Inferior parietal cortex (tissue), 1 donor: Measurements from ENCODE around the gene NFIB.

Source experiments
- DNase-seq: peaks from one replicate; pipeline ENCODE4 v3.0.0-alpha.2; 2016; ENCODE audit errors: extremely low spot score

The NFIB gene

DNA sequence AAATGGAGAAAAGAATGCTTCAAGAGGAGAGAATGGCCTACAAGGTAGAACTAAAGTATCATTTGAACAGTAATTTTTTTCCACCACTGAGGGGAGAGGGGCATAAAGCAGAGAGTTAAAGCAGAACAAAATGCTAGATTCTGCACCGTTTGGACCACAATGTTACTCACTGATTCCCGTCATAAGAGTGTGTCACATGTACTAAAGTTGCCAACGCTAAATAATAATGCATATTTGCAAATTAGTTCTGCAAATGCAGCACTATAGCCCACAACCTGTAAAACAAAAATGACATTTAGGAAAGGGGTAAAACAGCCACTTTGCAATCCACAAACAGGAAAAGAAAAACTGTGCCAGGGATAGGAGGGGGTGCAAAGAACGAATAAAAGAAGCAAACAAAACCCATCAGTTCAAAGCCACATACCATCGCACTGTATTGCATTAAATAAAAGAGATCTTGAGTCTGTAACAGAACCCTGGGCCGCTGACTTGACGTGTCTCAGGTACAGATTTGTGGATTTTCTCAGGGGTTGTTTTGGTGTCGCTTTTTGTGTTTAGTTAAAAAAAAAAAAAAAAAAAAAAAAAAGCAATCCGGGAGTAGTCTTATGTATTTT, 7.7 kb upstream of the NFIB start:
- DNase-seq = peak; percentile 52

DNA sequence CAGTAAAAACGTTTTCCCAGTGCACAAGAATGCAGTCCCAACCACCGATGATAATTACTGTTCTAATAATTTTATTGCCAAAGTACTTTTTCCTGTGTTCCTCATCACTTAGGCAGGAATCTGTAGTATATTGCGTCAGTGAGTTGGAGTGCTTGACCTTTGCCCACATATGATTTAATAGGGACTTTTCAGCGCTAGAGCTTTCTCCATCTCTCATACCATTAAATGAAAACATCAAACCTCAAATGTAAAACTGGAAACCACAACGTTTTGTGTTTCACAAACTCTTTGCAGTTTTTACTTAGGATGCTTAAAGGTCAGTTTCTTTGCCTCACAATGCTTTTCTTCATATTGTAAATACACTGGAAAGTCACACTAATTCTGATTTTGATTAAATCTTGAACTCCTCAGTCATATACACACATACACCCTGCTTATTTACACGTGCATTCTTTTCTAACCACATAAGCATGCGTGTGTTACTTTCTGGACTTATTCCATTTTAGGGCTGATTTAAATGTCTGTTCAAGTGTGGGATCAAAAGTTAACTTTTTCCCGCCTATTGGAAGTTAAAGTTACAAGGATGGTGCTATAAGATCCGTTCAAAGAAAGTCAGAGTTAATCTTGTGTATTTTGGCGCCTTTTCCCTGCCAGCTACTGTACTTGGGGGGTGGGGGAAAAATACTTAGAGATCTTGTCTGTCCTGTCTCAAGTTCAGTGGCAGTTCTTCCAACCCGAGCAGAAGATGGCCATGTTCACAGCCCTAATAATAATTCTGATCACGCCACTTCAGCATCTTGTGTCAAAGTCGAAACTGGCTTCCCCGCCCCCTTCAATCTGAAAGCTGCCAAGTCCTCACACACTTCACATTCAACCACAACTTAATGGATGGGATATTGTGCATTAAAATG, 6.6 kb upstream of the NFIB start:
- peak; percentile 58 for DNase-seq

DNA sequence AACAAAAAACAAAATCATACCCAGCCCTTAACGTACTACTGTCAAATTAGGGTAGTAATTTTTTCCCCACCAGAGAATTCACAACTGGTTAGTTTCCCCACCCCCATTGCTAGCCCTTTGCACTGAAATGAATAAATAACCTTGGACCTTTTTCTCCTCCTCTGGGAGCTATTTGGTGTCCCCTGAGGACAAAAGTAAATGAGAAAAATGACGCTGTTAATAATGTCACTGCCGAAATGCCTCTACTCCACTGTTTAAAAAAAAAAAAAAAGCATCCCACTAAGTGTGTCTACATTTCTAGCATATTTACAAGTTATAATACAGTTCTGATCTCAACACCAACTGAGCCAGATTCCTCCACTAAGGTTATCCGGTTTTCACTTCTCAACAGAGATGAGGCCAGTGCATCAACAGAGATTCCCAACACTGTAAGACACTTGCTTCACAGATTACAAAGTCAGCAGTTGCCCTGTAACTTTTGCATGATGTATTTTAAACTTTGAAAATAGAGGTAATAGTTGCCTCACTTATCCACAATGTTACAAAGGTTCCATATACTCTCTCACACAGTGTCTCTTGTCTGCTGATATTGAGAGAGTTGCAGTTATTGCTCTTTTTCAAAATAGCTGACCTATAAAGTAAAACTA, 5.1 kb upstream of the NFIB start:
- no peak for DNase-seq

DNA sequence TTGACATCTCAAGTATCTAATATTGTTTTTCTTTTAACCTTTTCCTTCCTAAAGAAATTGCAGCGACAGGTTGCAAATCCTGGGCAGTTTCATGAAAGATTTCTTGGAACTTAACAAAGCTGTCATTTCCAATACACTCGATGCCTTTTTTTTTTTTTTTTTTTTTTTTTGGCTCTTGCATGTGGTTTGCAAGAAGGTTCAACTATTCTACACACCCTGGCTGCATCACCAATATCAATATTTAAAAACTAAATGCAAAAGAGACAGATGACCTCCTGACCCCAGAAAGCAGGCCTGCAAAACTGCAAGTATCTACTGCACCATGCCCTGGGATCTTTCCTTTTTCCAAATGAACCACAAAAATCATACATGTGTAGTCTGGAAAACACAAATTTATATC, 4.4 kb upstream of the NFIB start:
- DNase-seq = no peak

DNA sequence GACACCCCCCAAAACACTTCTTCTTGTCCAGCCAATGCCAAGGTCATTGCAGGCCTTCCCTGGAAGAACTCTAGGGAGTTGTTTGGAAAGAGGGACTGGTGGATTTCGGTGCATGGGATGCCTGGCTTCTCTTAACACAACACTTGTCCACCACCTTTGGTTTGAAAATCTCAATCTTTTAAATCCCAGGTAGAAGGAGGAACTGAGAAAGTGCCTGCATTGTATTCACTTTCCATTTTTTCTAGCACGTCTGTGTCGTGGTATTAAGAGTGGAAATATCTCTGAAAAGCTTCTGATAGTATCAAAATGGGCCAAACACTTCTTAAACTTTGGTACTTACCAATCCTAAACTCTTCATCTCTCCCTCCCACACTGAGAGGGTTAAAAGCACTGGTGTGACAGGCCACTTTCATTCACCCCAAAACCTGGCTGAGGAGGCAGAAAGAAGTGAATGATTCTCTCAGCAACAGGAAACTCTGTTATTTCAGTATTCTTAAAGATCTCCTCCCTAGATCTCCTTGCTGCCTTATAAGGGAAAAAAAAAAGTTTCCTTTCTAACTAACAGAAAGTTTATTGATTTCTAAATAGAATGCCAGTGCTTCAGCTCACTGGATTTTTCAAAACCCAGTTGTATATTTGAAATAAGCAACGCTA, 3.9 kb upstream of the NFIB start:
- DNase-seq = no peak

DNA sequence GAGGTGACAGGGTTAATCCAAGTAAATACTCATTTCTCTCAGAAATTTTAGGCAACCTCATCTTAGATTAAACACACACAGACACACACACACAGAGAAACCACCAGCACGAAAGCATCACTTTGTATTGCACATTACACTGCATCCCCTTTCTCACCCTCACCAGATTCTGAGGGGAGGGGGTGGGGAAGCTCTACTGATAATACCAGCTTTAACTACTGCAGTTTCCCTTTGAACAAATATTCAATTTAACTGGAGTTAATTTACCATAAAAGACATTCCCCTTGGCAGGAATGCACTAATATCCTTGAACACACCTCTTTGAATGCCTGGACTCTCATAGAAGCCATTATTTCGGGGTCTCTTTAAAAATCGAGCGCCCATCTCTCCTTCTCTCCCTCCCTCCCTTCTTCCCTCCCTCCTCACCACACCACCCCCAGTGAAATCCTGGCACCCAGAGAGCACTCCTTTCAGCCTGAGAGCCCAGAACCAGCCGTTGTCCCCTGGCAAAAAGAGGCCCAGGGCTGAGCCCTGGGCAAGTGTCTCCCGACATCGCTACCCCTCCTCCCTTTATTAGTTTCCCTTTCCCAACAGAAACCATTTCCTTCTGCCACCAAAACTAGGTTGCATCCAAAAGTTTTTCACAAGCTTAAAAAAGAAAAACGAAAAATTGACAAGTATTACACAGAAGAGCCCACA, 2.8 kb upstream of the NFIB start:
- DNase-seq = no peak

DNA sequence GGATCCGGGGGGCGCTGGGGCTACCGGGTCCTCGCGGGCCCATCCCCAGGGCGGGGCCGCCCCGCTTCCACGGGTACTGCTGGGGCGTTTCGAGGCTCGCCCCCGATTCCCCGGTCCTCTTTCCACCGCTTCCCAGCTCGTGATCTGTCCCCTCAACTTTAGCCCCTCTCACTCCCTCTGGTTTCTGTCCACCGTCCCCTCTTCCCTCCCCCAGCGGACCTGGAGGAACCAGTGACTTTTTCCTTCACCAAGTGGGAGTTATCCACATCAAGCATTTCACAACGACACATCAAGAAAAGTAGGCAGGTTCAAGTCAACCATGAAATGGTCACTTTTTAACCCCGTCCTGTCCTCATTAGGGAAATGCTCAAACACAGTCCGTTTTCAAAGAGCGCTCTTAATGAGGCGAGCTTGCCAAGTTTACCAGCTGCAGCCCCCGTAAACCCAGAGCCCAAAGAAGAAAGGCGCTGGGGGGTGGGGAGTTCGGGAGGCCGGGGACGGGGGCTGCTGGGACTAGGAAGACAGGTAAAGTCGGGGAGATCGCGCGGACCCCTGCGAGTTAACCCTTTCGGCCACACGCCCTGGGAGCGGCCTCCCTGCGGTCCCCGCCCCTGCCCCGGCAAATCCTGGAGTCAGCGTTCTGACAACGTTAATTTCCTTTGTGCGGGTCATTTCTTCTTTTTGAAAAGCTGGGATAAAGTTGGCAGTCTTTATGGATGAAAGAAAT, 2.1 kb upstream of the NFIB start:
- peak; percentile 65 for DNase-seq

DNA sequence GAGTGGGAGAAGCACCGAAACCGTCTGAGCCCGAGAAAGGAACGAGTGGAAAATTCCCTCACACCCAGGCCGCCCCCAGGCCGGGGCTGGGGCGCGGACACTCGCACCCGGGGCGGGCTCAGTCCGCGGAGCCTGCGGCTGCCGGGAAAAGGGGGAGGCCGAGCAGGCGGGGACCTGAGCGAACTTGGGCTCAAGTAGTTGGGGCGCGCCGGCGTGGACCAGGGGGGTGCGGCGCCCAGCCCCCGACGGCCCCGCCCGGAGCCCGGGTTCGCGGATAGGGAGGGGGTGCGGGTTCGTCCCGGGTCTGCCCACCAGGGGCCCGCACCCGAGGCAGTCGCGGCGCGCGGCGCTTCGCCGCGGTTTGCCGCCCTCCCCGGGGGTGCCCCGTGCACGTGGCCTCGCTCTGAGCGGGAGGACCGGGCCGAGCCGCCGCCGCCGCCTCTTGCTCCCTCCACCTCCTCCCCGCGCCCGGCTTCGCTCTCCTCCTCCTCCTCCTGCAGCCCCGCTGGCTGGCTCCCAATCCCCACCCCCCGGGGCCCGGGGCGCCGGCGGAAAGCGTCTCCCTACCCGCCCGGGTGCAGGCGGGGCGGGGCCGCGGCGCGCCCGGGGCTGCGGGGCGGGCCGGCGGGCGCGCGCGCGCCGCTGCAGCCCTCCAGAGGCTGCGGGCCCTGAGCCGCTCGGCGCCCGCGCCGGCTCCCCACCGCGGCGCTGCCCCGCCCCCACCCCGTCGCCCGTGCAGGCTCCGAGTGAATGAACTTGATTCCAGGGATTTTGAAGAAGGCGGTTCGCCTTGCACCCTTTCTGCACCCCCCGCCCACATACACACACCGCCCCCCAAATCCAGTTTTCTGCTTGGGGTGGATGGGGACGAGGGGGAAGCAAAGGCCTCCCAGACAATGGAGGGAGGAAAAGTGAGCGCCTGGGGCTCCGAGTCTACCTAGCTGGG, 1.3 kb upstream of the NFIB start:
- peak; percentile 73 for DNase-seq

DNA sequence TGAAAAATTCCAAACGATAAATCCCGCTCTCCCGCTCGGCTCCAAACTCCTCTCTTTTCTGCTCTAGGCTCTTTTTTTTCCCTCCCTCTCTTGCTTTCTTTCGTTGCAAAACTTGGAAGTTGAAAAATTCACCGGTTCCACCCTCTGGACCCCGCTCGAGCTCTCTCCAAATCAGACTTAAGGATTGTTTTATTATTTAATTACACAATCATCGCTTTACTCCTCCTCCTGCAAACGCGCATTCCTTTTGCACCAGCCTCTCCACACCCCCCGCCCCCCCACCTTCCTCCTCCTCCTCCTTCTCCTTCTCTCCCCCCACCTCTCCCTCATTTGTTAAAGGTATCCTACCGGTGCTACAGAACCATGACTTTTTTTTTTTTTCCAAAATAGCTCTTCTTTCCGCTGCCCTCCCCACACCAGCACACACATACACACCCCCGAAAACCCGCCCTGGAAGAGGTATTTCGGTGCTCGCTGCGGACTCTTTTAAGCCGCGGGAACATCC, 535 bp upstream of the NFIB start:
- peak; percentile 66 for DNase-seq

DNA sequence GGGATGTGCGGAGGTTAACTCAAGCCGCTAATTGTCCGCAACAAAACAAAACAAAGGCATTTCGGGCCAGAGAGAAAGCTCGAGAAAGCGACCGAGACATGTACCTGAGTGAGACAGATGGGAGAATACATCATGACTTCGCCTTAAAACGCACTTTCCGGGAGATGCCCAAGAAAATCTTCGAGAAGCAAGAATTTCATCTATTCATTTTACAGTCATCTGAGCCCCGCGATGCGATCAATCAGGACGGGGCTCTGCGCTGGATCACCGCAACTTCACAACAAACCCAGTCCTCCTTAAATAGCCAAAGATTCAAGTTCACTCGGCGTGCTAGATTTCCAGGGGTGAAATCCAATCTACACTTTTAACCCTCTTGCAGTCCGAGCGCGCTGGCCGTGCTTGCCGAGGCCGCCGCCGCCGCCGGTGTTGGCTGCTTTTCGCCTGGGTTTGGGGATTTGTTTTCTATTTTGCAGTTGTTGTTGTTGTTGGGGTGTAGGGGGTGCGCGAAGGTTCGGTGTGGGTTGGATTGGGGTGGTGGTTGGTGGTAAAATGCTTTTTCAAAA, 482 bp downstream of the NFIB start:
- peak; percentile 64 for DNase-seq

DNA sequence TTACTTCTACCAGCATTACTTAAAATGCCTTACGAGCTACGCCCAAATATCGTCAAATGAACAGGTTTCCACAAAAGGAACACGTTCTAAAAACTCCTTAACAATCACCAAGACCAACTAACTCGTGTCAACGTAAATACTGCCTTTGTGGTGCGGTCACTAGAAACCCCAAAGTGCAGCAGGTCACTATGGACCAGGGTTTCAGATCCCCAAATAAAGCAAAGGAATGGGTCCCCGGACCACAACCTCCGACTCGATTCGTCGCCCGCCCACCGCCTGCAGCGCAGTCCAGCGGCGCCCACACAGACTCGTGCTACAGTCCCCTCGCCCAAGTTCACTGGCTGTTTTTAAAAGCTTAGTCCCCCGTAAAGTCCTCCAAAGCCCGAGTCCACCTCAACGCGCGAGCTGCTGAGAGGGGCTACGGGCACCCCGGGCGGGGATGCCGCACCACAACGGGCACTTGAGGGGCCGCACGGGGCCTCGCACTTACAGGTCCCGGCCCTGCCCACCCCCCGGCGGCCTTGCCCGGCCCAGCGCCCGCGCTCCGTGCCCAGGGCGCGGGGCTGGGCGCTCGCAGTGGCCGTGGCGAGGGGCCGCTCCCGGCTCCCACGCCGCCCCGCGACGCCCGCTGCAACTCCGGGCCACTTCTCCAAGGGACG, 1.1 kb downstream of the NFIB start:
- no peak for DNase-seq

DNA sequence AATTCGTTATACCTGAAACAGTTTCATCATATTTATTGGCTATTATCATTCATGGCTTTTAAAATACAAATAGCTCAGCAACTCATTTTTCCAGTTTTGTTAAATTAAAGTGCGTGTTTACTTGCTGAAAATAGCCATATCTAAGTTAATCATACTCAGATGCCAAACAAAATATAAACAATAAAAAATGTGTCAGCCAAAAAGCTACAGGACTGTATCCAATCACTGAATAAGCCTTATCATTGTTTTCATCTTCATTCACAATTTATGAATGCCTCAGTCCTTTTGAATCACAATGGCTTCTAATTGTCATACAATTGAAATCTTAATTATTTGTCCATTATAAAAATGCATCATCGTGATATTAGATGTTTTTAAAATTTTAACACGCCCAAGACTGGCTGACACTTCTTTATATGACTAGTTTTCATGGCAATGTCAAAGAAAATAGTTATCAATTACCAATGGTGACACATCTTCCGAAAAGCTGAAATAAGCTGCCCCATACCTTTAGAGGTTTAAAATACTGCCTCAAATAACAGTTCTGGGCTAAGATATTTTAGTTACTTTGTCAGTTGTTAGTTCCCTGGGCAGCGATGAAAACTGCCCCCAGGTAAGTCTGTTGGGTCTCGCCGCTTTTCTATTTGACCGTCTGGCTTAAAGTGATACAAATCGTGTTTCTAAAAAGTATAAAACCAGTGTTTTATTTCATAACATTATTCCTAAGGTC, 1.8 kb downstream of the NFIB start:
- DNase-seq = no peak

DNA sequence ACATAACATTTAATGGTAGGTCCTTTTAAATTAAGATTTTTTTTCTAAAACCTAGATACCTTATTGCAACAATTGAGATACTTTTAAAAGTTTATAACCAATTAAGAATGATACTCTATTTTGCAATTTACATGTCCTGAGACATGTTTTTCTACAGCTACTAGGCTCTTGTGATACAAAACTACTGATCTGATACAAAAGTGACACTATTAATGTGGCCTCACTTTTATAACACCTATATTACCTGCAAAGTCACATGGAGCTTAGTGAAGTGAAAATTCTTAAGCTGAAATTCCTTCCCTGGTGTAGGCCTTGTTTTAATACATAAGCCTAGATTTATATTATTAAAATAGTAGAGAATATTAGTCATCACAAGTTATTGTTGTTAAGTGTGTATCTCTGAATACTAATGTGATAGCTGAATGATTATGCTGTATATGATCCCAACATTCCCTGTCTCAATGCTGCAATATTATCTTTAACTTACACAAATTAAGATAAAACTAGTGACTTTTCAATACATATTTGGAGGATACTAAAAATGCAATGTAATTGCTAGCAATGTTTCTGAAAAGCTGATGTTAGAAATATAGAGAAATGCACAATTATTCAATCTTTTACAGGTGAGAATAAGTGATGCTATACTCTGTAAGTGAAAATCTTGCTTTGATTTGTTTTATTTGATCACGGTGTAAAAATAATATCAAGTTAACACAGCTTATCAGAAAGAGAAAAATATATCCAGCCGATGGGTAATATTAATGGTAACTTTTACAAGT, 2.6 kb downstream of the NFIB start:
- DNase-seq = no peak

DNA sequence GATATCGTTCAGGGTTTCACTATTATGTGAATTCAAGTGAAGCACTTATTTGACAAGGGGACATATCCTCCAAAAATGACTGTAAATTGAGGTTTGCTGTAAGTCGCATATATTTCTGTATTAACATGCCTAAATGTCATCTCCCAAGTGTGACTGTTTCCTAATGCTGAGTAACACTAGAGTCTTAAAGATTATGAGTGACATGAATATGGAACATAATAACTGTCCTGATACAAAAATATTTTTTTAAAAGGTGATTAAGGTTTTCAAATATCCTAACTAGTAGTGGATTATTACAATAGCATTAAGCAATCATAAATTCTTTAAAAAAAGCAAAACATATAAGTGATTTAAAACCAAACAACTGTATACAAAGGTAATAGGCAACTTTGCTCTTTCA, 3.6 kb downstream of the NFIB start:
- DNase-seq = no peak

DNA sequence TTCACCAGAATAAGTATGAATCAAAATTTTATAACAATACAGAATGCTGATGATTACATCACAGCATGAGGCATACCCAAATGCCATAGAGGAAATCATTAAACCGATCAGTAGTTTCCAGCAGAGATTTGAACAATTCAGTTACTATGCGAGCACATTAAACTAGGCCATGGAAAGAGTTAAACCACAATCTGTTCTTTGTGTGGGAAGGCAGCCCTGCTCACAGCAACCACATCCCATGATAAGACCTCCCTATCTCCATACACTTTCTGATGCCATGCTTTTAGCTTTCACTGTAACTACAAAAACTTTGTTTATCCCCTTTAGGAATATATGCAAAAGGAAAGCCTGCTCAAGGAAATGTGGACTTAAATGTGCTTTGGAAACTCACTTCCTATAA, 4.5 kb downstream of the NFIB start:
- DNase-seq = no peak

DNA sequence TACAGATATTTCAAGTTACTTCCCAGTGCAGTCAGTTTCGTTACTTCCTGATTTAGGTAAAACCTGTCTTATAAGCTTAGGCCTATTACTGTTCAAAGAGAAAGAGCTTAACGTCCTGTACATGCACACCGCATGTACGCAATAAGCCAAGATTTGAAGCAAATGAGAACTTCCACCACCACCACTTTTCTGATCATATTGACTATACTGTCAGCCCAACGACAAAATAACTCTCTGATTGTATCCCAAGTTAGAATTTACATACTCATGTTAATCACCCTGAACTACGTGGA, 5.1 kb downstream of the NFIB start:
- DNase-seq = no peak

DNA sequence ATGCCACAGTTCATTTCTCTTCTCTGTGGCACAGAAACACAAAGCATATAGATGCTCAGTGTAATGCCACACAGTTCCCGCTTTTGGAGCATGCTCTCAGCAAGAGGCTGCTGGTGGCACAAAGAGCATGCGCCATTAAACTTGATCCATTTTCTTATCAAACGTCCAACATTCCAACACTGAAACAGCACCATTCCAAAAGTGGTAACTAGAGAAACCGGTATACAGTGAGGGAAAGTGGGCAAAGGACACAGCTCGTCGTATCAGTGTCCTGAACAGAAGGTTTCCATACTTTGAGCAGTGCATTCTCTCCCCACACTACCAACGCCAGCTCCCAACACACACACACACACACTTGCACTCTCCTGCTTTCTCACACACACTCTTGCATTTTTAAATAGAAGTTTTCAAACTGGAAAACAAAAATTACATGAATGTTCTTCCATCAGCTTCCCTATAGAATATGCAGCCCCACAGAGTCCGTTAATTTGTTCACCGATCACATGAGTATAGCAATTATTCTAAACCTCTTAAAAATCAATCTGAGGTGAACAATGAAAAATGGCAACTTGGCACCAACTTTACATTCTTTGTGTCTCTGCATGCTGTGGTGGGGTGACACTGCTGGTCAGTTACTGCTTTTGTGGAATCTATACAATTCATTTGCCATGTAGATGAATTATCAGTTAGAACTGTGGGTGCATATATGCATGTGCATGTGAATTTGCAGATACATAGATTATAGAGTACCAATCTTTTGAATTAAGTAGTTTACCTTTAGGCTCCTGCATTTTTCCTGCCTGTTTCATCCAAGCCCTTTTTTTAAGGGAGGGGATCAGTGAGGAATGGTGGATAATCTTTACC, 5.7 kb downstream of the NFIB start:
- DNase-seq = peak; percentile 75
